Measurements from ENCODE around the gene CXCL8. TPM values are rescaled to one million over a fixed set of nuclear protein-coding genes. Genes with fewer than 3 reads are reported as not detected.
A peak's percentile ranks its signal among the peaks of the same experiment; 100 is the strongest.
"Not testable (repeated sequence)": the region's sequence is repeated elsewhere in the genome, so short reads cannot be mapped to it uniquely, and the experiment has no call there.

The CXCL8 gene
- polyA plus RNA-seq (2011; rRNA removed) (4.3 and 6.1 TPM in 2 replicates), polyA minus RNA-seq (2011; rRNA and poly(A)+ RNA removed) (2.1 and 3.5 TPM in 2 replicates)

DNA sequence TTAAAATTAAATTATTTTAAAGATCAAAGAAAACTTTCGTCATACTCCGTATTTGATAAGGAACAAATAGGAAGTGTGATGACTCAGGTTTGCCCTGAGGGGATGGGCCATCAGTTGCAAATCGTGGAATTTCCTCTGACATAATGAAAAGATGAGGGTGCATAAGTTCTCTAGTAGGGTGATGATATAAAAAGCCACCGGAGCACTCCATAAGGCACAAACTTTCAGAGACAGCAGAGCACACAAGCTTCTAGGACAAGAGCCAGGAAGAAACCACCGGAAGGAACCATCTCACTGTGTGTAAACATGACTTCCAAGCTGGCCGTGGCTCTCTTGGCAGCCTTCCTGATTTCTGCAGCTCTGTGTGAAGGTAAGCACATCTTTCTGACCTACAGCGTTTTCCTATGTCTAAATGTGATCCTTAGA lies at the start of gene CXCL8:
TSS of gene CXCL8 (plus strand) at position 217 of the 426 bp plus-strand sequence. CDS start at position 307, 90 bp downstream.
- Histone ChIP-seq H3K4me3 (ENCODE audit: low read depth, low read length) (peak within 1 kb of the TSS; percentile 41), H3K9me3 (ENCODE audit: control insufficient read depth, insufficient read depth, low read length) (0 out of 2 replicates have a peak, but pooled peaks cover 3% of the 10 kb centered on the region), H3K27ac (ENCODE audit: low read depth, low read length) (no peak within 1 kb of the TSS), H3K27me3 (ENCODE audit: control insufficient read depth, insufficient read depth, low read length) (no peaks in the 10 kb centered on the region)
- ChIA-PET CTCF (interaction anchor here (2.8 kb wide), 1 partner anchor 10 kb away, joined by 12 read pairs; no protein-coding TSS in a partner anchor), POLR2A (interaction anchor here (0.5 kb wide), 1 partner anchor 20 kb away, joined by 4 read pairs; no protein-coding TSS in a partner anchor)
- peak; percentile 38 for DNase-seq (ENCODE audit: low read depth, low spot score)
- TF ChIP-seq, protein P1, sequence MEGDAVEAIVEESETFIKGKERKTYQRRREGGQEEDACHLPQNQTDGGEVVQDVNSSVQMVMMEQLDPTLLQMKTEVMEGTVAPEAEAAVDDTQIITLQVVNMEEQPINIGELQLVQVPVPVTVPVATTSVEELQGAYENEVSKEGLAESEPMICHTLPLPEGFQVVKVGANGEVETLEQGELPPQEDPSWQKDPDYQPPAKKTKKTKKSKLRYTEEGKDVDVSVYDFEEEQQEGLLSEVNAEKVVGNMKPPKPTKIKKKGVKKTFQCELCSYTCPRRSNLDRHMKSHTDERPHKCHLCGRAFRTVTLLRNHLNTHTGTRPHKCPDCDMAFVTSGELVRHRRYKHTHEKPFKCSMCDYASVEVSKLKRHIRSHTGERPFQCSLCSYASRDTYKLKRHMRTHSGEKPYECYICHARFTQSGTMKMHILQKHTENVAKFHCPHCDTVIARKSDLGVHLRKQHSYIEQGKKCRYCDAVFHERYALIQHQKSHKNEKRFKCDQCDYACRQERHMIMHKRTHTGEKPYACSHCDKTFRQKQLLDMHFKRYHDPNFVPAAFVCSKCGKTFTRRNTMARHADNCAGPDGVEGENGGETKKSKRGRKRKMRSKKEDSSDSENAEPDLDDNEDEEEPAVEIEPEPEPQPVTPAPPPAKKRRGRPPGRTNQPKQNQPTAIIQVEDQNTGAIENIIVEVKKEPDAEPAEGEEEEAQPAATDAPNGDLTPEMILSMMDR (IDR thresholded peaks at IDR 0.05; ENCODE audit: low read depth, low read length): no peak

DNA sequence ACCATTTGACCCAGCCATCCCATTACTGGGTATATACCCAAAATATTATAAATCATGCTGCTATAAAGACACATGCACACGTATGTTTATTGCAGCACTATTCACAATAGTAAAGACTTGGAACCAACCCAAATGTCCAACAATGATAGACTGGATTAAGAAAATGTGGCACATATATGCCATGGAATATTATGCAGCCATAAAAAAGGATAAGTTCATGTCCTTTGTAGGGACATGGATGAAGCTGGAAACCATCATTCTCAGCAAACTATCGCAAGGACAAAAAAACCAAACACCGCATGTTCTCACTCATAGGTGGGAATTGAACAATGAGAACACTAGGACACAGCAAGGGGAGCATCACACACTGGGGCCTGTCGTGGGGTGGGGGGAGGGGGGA lies 49.2 kb upstream of the CXCL8 start:
- DNase-seq (ENCODE audit: low read depth, low spot score); H3K9me3 ChIP-seq (ENCODE audit: control insufficient read depth, insufficient read depth, low read length); POLR2A ChIA-PET; H3K27me3 ChIP-seq (ENCODE audit: control insufficient read depth, insufficient read depth, low read length); CTCF ChIA-PET; H3K27ac ChIP-seq (ENCODE audit: low read depth, low read length); H3K4me3 ChIP-seq (ENCODE audit: low read depth, low read length): not testable (repeated sequence)

DNA sequence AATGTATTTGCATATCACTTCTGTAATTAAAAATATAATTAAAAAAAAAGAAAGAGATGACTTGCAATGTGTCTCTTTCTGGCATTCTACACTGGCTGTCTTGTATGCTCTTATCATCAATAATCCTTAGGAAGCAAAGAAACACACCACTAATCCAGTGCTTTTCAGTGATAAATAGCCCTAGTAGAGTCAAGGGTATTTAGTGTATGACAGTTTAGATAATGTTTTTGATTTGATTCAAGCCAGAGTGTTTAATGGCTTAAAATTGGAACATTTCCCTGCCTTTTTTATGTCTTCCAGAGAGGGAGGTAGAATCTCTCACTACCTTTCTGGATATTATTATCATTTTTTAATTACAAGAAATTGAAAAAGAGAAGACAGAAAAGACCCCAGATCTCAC lies 48.6 kb upstream of the CXCL8 start:
- POLR2A ChIA-PET: no interaction called here
- Histone ChIP-seq H3K27ac (ENCODE audit: low read depth, low read length) (no peak overlapping the region), H3K9me3 (ENCODE audit: control insufficient read depth, insufficient read depth, low read length) (no peaks in the 10 kb centered on the region), H3K27me3 (ENCODE audit: control insufficient read depth, insufficient read depth, low read length) (no peaks in the 10 kb centered on the region), H3K4me3 (ENCODE audit: low read depth, low read length) (no peak overlapping the region)
- DNase-seq (ENCODE audit: low read depth, low spot score): no peak
- TF ChIP-seq, protein P1 (IDR thresholded peaks at IDR 0.05; ENCODE audit: low read depth, low read length): no peak
- CTCF ChIA-PET: no interaction called here

DNA sequence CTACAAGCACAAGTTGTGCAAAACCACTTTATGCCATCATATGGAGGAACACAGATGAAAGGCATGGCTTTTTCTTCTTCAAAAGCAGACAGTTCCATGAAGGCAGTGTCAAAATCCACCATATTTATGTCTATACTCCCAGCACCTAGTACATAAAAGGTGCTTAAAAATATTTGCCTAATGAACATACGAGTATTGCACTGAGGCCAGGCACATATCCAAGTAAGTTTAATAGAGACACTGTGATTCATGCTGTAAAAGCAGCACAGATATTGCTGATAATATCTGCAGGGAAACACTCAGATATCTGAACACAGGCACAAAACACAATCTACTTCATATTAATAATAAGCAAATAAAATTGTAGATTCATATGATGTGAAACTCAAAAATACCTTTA lies 48.1 kb upstream of the CXCL8 start:
- Histone ChIP-seq H3K27ac (ENCODE audit: low read depth, low read length) (no peak overlapping the region), H3K9me3 (ENCODE audit: control insufficient read depth, insufficient read depth, low read length) (no peaks in the 10 kb centered on the region), H3K27me3 (ENCODE audit: control insufficient read depth, insufficient read depth, low read length) (no peaks in the 10 kb centered on the region), H3K4me3 (ENCODE audit: low read depth, low read length) (no peak overlapping the region)
- CTCF ChIA-PET: no interaction called here
- no peak for DNase-seq (ENCODE audit: low read depth, low spot score)
- TF ChIP-seq, protein P1 (IDR thresholded peaks at IDR 0.05; ENCODE audit: low read depth, low read length): no peak
- POLR2A ChIA-PET: no interaction called here

DNA sequence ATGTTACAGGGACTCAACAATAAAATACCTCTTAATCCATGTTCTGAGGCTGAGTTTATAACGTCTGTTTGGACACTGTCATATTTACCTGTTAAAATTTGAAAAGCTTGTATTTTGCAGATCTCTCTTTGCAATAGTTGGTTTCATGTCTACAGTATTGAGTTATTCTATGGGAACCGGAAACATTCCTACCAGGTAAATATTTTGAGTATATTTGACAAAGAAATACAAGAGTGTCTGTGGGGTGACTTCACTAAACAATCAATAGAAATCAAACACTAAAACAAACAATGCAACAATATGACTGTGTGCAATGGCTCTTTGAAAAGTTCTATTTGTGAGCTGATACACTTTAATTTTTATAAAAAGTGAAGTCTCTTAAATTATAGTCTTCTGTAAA lies 47.7 kb upstream of the CXCL8 start:
- H3K27ac ChIP-seq (ENCODE audit: low read depth, low read length): no peak overlapping the region
- DNase-seq (ENCODE audit: low read depth, low spot score): no peak
- no peaks in the 10 kb centered on the region for H3K27me3 ChIP-seq (ENCODE audit: control insufficient read depth, insufficient read depth, low read length)
- H3K4me3 ChIP-seq (ENCODE audit: low read depth, low read length): no peak overlapping the region
- CTCF ChIA-PET: interaction anchor here (1.1 kb wide), 1 partner anchor 442 kb away, joined by 3 read pairs; no protein-coding TSS in a partner anchor
- H3K9me3 ChIP-seq (ENCODE audit: control insufficient read depth, insufficient read depth, low read length): no peaks in the 10 kb centered on the region
- POLR2A ChIA-PET: no interaction called here
- TF ChIP-seq, protein P1 (IDR thresholded peaks at IDR 0.05; ENCODE audit: low read depth, low read length): no peak
